Endothelial cell of umbilical vein (primary cell): ENCODE data around the gene ADAMTS6. TPM values are rescaled to one million over a fixed set of nuclear protein-coding genes. Genes with fewer than 3 reads are reported as not detected.

Experiments used
- BruUV-seq: library from RNA; stranded (reverse); fragments of 400-500 nt; replicated peaks from 2 replicates; lab custom pipeline; 2021; lab: Mats Ljungman, UMichigan
- CTCF ChIA-PET: fragments of 300-600, 350-600 bp; sonication (Branson Sonifier 250); formaldehyde crosslinking; loops from one replicate; lab custom pipeline; 2021; ENCODE audit warnings: antibody characterized with exemption, inconsistent platforms; lab: Charles Lee
- POLR2A ChIA-PET: fragments of 300-600, 350-600 bp; sonication (Branson Sonifier 250); formaldehyde crosslinking; loops from one replicate; lab custom pipeline; 2021; ENCODE audit warnings: antibody characterized with exemption, inconsistent platforms; lab: Charles Lee
- DNase-seq: peaks from one replicate; pipeline ENCODE4 v3.0.0-alpha.2; 2011; ENCODE audit warnings: low read depth, low spot score
- FAIRE-seq: peaks from 2 replicates; lab custom pipeline; 2011; peaks lifted over from hg19 to GRCh38; lab: Jason Lieb, UNC
- H2AFZ ChIP-seq: 2 replicates; pipeline ENCODE4 v1.6.0; 2012; ENCODE audit warnings: low read depth, low read length, control low read depth, inconsistent platforms
- H3K27ac ChIP-seq: 2 replicates; pipeline ENCODE4 v1.5.1; 2011; ENCODE audit warnings: low read depth, mild to moderate bottlenecking, control low read depth, low read length, moderate library complexity; ENCODE audit not compliant: insufficient read depth
- H3K27me3 ChIP-seq, 2 experiments: 2 replicates each; pipeline versions ENCODE4 v1.6.0 to v1.6.1; 2011; ENCODE audit warnings: low read length in 2 of 2, mixed read lengths in 1 of 2; ENCODE audit not compliant: control insufficient read depth in 2 of 2, insufficient read depth in 2 of 2
- H3K36me3 ChIP-seq, 2 experiments: 2 replicates in 1 of 2; 3 replicates in 1 of 2; pipeline ENCODE4 v1.5.1; 2011; ENCODE audit warnings: low read length in 2 of 2, mild to moderate bottlenecking in 1 of 2, moderate library complexity in 1 of 2; ENCODE audit not compliant: control insufficient read depth in 2 of 2, insufficient read depth in 2 of 2; ENCODE audit errors: extremely low read depth in 1 of 2
- H3K4me1 ChIP-seq: 3 replicates; pipeline ENCODE4 v1.5.1; 2011; ENCODE audit warnings: mild to moderate bottlenecking, low read length; ENCODE audit not compliant: control insufficient read depth, insufficient read depth; ENCODE audit errors: extremely low read depth
- H3K4me2 ChIP-seq: 2 replicates; pipeline ENCODE4 v1.6.1; 2011; ENCODE audit warnings: low read length, control low read depth, mixed read lengths; ENCODE audit not compliant: insufficient read depth
- H3K4me3 ChIP-seq, 3 experiments: fragments of 200-600 bp in 1 of 3; sonication (generic), shearing (Covaris generic) in 1 of 3; replicated peaks in 1 of 3; 2 replicates each; pipeline ENCODE4 v1.5.1; 2011 to 2016; ENCODE audit warnings: control low read depth in 3 of 3, low read length in 3 of 3, mild to moderate bottlenecking in 2 of 3, inconsistent platforms in 1 of 3, low read depth in 1 of 3, moderate library complexity in 1 of 3; ENCODE audit not compliant: insufficient read depth in 1 of 3
- H3K79me2 ChIP-seq: 2 replicates; pipeline ENCODE4 v1.6.0; 2012; ENCODE audit warnings: low read length, inconsistent platforms; ENCODE audit not compliant: control insufficient read depth, insufficient read depth
- H3K9ac ChIP-seq: replicated peaks from 2 replicates; pipeline ENCODE3; 2011; ENCODE audit warnings: low read length, control low read depth; ENCODE audit not compliant: insufficient read depth; ENCODE audit errors: extremely low read depth
- H3K9me1 ChIP-seq: replicated peaks from 3 replicates; pipeline ENCODE4 v1.6.0; 2011; ENCODE audit warnings: mild to moderate bottlenecking, low read length; ENCODE audit not compliant: control insufficient read depth, insufficient read depth; ENCODE audit errors: extremely low read depth
- H3K9me3 ChIP-seq: replicated peaks from 2 replicates; pipeline ENCODE4 v1.5.1; 2012; ENCODE audit warnings: low read length, inconsistent platforms; ENCODE audit not compliant: control insufficient read depth, insufficient read depth
- H4K20me1 ChIP-seq: replicated peaks from 2 replicates; pipeline ENCODE3; 2011; ENCODE audit warnings: mild to moderate bottlenecking, low read length; ENCODE audit not compliant: control insufficient read depth, insufficient read depth; ENCODE audit errors: extremely low read depth
- EZH2 ChIP-seq: IDR thresholded peaks from 2 replicates; pipeline ENCODE4 v1.6.1; 2012; ENCODE audit warnings: borderline replicate concordance, low read depth, mild to moderate bottlenecking, moderate library complexity, low read length, inconsistent platforms; ENCODE audit not compliant: severe bottlenecking
- FOS ChIP-seq: IDR thresholded peaks from 2 replicates; pipeline ENCODE4 v1.6.1; 2011; ENCODE audit warnings: mild to moderate bottlenecking, low read length, moderate library complexity, borderline replicate concordance; ENCODE audit not compliant: insufficient read depth
- GATA2 ChIP-seq: IDR thresholded peaks from 2 replicates; pipeline ENCODE4 v1.7.0; 2011; ENCODE audit warnings: low read depth, mild to moderate bottlenecking, moderate library complexity, mixed read lengths, low read length; ENCODE audit not compliant: insufficient read length, insufficient read depth
- JUN ChIP-seq: IDR thresholded peaks from 2 replicates; pipeline ENCODE4 v1.6.1; 2011; ENCODE audit warnings: borderline replicate concordance, low read depth; ENCODE audit not compliant: insufficient read length, insufficient read depth
- MAX ChIP-seq: IDR thresholded peaks from 2 replicates; pipeline ENCODE4 v1.6.1; 2011; ENCODE audit not compliant: insufficient read depth, insufficient read length
- MYC ChIP-seq: IDR thresholded peaks from one replicate; pipeline ENCODE4 v1.6.1; 2011; ENCODE audit warnings: mild to moderate bottlenecking, low read depth, low read length
- POLR2A ChIP-seq: IDR thresholded peaks from 2 replicates; pipeline ENCODE4 v1.6.1; 2012; ENCODE audit warnings: low read depth, mild to moderate bottlenecking, control low read depth, low read length
- POLR2AphosphoS5 ChIP-seq: IDR thresholded peaks from 2 replicates; pipeline ENCODE4 v1.6.1; 2012; ENCODE audit warnings: low read depth, mild to moderate bottlenecking, control low read depth, low read length, moderate library complexity; ENCODE audit not compliant: insufficient read depth
- dilution Hi-C: fragments of 300-500 bp; cut with MboI; formaldehyde crosslinking; loops from one replicate; pipeline ENCODE4 v1.15.0; 2019; ENCODE audit warnings: low sequenced_read_pairs; ENCODE audit not compliant: extremely low pct_ligation_motif_present
- intact Hi-C: fragments of 100-400 bp; cut with micrococcal nuclease; formaldehyde crosslinking; loops from one replicate; pipeline ENCODE4 v1.10.0; 2022
- polyA plus RNA-seq, 4 experiments: library from polyadenylated mRNA; depleted of rRNA in 3 of 4; stranded (reverse) in 3 of 4; unstranded in 1 of 4; fragments of >200 nt; gene quantifications; 2 replicates each; pipeline versions ENCODE4 v1.2.1 to v1.2.3, GENCODE V29; 2011 to 2012; ENCODE audit warnings: missing spikeins in 1 of 4
- total RNA-seq: library from RNA; stranded (reverse); gene quantifications from 2 replicates; pipeline ENCODE4 v1.2.3, GENCODE V29; 2021
- TF ChIP-seq, protein P1 (sequence below), 2 donors: IDR thresholded peaks; 1 replicate in 1 of 2; 2 replicates in 1 of 2; pipeline ENCODE4 v1.5.1; 2011; ENCODE audit warnings: low read length in 2 of 2, mild to moderate bottlenecking in 2 of 2, moderate library complexity in 2 of 2, control low read depth in 1 of 2, inconsistent platforms in 1 of 2, low read depth in 1 of 2; ENCODE audit not compliant: insufficient read depth in 1 of 2; ENCODE audit errors: extremely low read depth in 1 of 2

ADAMTS6 gene
- total and polyA plus RNA-seq, 2 donors (not counting 3 experiments of a cell fraction or from before 2014, with no cell fraction given), result 20.4 to 43.4 TPM

- BruUV-seq, result TSS peak; percentile 75
- Histone ChIP-seq H3K4me1 (peaks cover 38% of the 10 kb centered on the region), H3K27me3 (no peaks in the 10 kb centered on the region), H3K9me1 (no peaks in the 10 kb centered on the region), H3K4me3 (no peak overlapping the region), H3K9ac (peak overlapping the region; percentile 77), H3K27ac (peak overlapping the region; percentile 92), H3K4me2 (peak overlapping the region; percentile 31), H3K36me3 (peaks cover 0 to 15% of the 10 kb centered on the region in 2 experiments), H4K20me1 (no peaks in the 10 kb centered on the region), H2AFZ (no peak overlapping the region), H3K9me3 (no peaks in the 10 kb centered on the region), H3K79me2 (no peaks in the 10 kb centered on the region)
- DNase-seq (no peak), FAIRE-seq (no peak)
- ChIA-PET CTCF (interaction anchor here (0.6 to 1.5 kb wide), 4 partner anchors 10 to 65 kb away, joined by 3 to 4 read pairs (median 3); no protein-coding TSS in a partner anchor), POLR2A (interaction anchor here (0.7 kb wide), 1 partner anchor 9 kb away, joined by 4 read pairs; no protein-coding TSS in a partner anchor)
- no peak for TF ChIP-seq POLR2AphosphoS5
- no peak for TF ChIP-seq MYC
- TF ChIP-seq EZH2, result no peak
- TF ChIP-seq FOS, result no peak
- TF ChIP-seq, protein P1, sequence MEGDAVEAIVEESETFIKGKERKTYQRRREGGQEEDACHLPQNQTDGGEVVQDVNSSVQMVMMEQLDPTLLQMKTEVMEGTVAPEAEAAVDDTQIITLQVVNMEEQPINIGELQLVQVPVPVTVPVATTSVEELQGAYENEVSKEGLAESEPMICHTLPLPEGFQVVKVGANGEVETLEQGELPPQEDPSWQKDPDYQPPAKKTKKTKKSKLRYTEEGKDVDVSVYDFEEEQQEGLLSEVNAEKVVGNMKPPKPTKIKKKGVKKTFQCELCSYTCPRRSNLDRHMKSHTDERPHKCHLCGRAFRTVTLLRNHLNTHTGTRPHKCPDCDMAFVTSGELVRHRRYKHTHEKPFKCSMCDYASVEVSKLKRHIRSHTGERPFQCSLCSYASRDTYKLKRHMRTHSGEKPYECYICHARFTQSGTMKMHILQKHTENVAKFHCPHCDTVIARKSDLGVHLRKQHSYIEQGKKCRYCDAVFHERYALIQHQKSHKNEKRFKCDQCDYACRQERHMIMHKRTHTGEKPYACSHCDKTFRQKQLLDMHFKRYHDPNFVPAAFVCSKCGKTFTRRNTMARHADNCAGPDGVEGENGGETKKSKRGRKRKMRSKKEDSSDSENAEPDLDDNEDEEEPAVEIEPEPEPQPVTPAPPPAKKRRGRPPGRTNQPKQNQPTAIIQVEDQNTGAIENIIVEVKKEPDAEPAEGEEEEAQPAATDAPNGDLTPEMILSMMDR (IDR thresholded peaks at IDR 0.05; ENCODE audit: extremely low read depth in 1 of 2, insufficient read depth in 1 of 2, low read depth in 1 of 2, low read length in 2 of 2), result no peak
- TF ChIP-seq POLR2A, result no peak
- no peak for TF ChIP-seq MAX
- TF ChIP-seq JUN, result no peak
- TF ChIP-seq GATA2, result no peak
- intact Hi-C loops, result loop anchor here (1.0 to 5.0 kb wide), 4 partner anchors 65 to 285 kb away; no protein-coding TSS in a partner anchor
- dilution Hi-C loops, result no loop called here
These were observed 283.9 kb downstream of the ADAMTS6 start for GRCh38 chr5:65197531-65198455.
